ENCODE data around the gene METRN. TPM values are rescaled to one million over a fixed set of nuclear protein-coding genes. Genes with fewer than 3 reads are reported as not detected.

METRN gene
- total RNA-seq, 1 donor from 2014 or later, result 32.2 TPM

DNA sequence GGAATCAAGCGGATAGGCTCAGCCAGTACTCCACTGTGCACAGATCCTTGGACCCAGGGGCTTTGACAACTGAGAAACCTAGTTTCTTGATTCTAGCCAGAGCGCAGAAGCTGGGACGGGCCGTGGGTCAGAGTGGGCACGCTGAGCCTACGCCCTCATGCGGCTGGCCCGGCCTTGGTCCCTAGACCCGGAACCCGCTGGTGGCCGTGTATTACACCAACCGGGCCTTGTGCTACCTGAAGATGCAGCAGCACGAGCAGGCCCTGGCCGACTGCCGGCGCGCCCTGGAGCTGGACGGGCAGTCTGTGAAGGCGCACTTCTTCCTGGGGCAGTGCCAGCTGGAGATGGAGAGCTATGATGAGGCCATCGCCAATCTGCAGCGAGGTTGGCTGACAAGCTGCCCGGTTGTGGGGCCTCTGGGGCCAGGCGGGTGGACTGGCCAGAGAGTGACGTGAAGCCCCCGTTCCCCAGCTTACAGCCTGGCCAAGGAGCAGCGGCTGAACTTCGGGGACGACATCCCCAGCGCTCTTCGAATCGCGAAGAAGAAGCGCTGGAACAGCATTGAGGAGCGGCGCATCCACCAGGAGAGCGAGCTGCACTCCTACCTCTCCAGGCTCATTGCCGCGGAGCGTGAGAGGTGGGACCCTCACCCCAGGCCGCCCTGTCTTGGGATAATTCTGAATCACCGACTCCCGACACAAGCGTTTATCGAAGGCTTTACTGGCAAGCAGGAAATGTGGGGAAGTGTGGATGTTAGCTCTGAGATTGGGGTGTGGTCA is 33.8 kb upstream of the METRN start:
- peaks cover 0 to 22% of the 10 kb centered on the region in 2 donors for H3K36me3 ChIP-seq

DNA sequence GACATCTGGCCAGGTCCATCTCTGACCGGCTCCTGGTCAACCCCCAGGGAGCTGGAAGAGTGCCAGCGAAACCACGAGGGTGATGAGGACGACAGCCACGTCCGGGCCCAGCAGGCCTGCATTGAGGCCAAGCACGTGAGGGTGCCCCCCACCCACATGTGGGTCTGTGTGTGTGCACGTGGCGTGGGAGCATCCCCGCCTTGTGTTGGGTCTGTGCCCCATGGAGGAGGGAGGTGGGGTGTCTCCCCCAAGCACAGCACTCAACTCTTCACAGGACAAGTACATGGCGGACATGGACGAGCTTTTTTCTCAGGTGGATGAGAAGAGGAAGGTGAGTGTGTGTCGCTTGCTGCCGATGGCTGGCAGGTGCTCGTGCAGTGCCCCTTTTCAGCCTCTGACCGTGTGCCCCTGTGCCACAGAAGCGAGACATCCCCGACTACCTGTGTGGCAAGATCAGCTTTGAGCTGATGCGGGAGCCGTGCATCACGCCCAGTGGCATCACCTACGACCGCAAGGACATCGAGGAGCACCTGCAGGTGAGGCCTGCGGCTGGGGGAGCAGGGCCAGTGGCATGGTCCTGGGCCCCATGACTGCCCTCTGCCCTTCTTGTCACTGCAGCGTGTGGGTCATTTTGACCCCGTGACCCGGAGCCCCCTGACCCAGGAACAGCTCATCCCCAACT is 33.0 kb upstream of the METRN start:
- Histone ChIP-seq H3K9me3 (no peaks in the 10 kb centered on the region), H3K27ac (no peak overlapping the region), H3K27me3 (no peaks in the 10 kb centered on the region), H3K4me3 (peak overlapping the region in 1 of 2 donors; percentile 83), H3K4me1 (peaks cover 66% of the 10 kb centered on the region), H3K36me3 (peaks cover 0 to 26% of the 10 kb centered on the region in 2 donors)
- no peak for DNase-seq (ENCODE audit: extremely low spot score in 2 of 2)
- intact Hi-C loops (cut with DNase I), result no loop called here
- TF ChIP-seq POLR2AphosphoS5 (IDR thresholded peaks at IDR 0.05; ENCODE audit: insufficient read depth in 1 of 2, low read depth in 1 of 2) (no peak), POLR2A (IDR thresholded peaks at IDR 0.05) (no peak)
- TF ChIP-seq, protein P1, sequence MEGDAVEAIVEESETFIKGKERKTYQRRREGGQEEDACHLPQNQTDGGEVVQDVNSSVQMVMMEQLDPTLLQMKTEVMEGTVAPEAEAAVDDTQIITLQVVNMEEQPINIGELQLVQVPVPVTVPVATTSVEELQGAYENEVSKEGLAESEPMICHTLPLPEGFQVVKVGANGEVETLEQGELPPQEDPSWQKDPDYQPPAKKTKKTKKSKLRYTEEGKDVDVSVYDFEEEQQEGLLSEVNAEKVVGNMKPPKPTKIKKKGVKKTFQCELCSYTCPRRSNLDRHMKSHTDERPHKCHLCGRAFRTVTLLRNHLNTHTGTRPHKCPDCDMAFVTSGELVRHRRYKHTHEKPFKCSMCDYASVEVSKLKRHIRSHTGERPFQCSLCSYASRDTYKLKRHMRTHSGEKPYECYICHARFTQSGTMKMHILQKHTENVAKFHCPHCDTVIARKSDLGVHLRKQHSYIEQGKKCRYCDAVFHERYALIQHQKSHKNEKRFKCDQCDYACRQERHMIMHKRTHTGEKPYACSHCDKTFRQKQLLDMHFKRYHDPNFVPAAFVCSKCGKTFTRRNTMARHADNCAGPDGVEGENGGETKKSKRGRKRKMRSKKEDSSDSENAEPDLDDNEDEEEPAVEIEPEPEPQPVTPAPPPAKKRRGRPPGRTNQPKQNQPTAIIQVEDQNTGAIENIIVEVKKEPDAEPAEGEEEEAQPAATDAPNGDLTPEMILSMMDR (IDR thresholded peaks at IDR 0.05), result no peak

More for the DNA sequence above, 33.8 kb upstream of the METRN start:
- peak overlapping the region; percentile 82 for H3K27ac ChIP-seq
- H3K4me3 ChIP-seq, result peak overlapping the region; percentile 79 to 83
- intact Hi-C loops (cut with DNase I), result no loop called here
- no peaks in the 10 kb centered on the region for H3K27me3 ChIP-seq
- TF ChIP-seq POLR2AphosphoS5 (IDR thresholded peaks at IDR 0.05; ENCODE audit: insufficient read depth in 1 of 2, low read depth in 1 of 2), result no peak
- TF ChIP-seq POLR2A (IDR thresholded peaks at IDR 0.05), result no peak
- TF ChIP-seq, protein P1 (IDR thresholded peaks at IDR 0.05), result no peak
- peaks cover 73% of the 10 kb centered on the region for H3K4me1 ChIP-seq
- H3K9me3 ChIP-seq, result no peaks in the 10 kb centered on the region
- DNase-seq (ENCODE audit: extremely low spot score in 2 of 2), result no peak

DNA sequence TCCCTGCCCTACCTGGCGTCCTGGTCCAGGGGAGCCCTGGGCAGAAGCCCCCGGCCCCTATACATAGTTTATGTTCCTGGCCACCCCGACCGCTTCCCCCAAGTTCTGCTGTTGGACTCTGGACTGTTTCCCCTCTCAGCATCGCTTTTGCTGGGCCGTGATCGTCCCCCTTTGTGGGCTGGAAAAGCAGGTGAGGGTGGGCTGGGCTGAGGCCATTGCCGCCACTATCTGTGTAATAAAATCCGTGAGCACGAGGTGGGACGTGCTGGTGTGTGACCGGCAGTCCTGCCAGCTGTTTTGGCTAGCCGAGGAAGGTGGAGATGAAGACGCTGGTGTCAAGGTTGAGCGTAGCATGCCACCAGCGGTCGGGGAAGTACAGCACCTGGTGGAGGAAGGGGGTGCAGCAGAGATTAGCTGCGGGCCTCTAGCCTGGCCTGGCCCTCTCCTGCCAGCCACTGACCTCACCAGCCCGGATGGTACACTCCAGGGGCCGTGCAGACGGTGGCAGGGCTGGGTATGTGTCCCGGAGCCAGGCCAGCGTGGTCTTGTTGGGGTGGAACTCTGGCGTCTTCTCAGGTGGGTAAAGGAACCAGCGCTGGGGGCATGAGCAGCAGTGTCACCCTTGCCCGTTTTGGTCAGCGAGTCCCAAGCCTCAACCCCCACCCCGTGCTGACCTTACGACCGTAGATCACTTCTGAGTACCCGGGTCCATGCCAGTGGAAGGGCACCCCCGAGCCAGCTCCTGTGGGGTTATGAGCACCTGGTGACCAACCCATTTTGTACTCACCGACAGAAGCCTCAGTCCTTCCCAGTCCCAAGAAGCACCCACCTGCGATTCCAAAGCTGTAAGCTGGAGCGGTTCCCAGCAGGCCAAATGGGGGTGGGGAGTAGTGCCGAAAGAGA is 32.2 kb upstream of the METRN start:
- Histone ChIP-seq H3K4me3 (peak overlapping the region in 1 of 2 donors; percentile 60), H3K27me3 (no peaks in the 10 kb centered on the region), H3K36me3 (peaks cover 0 to 29% of the 10 kb centered on the region in 2 donors), H3K4me1 (peaks cover 58% of the 10 kb centered on the region), H3K27ac (no peak overlapping the region), H3K9me3 (no peaks in the 10 kb centered on the region)
- TF ChIP-seq, protein P1 (IDR thresholded peaks at IDR 0.05), result no peak
- TF ChIP-seq POLR2AphosphoS5 (IDR thresholded peaks at IDR 0.05; ENCODE audit: insufficient read depth in 1 of 2, low read depth in 1 of 2) (no peak), POLR2A (IDR thresholded peaks at IDR 0.05) (no peak)
- no peak for DNase-seq (ENCODE audit: extremely low spot score in 2 of 2)
- intact Hi-C loops (cut with DNase I), result no loop called here

DNA sequence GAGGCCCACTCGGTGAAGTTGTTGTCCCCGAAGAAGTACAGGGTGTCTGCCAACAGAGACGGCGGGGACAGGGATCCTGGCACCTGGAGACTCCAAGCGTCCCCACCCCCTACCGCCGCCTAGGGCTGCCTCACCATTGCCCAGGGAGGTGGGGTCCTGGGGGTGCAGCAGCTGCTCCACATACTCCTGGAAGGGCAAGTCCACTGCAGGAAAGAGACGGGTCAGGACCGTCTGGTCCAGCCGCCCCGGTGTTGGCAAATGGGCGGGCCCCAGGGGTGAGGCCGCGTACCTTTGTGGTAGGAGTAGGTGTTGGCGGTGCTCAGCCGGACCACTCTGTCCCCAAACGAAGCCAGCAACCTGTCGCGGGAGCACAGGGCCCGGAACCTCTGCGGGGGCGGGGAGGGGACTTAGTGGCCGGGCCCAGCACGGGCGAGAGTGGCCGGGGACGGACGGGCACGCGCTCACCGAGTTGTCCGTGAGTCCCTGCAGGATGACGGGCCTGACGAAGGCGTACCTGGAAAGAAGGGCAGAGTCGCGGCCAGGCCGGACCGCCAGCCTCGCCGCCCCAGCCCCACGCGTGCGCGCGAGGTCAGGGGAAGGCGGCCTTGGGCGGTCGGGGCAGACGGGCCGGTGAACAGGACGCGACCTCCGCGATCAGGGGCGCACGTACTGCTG is 31.4 kb upstream of the METRN start:
- peak overlapping the region; percentile 40 for H3K27ac ChIP-seq
- peaks cover 59% of the 10 kb centered on the region for H3K4me1 ChIP-seq
- DNase-seq (ENCODE audit: extremely low spot score in 2 of 2), result no peak
- intact Hi-C loops (cut with DNase I), result no loop called here
- no peaks in the 10 kb centered on the region for H3K9me3 ChIP-seq
- H3K4me3 ChIP-seq, result peak overlapping the region; percentile 60 to 92
- peaks cover 0 to 29% of the 10 kb centered on the region in 2 donors for H3K36me3 ChIP-seq
- no peaks in the 10 kb centered on the region for H3K27me3 ChIP-seq
- no peak for TF ChIP-seq POLR2AphosphoS5 (IDR thresholded peaks at IDR 0.05; ENCODE audit: insufficient read depth in 1 of 2, low read depth in 1 of 2)
- TF ChIP-seq POLR2A (IDR thresholded peaks at IDR 0.05), result no peak
- TF ChIP-seq, protein P1 (IDR thresholded peaks at IDR 0.05), result no peak

Measured in vagina (tissue), 2 donors.